GM21447 (cell line): ENCODE measurements around the gene E4F1.
"Not testable (repeated sequence)": the region's sequence is repeated elsewhere in the genome, so short reads cannot be mapped to it uniquely, and the experiment has no call there.

Experiments used
- ATAC-seq: cut with Tn5 transposase; IDR thresholded peaks from one replicate; pipeline ENCODE4 v1.9.1; 2021; ENCODE audit not compliant: unreplicated experiment

The E4F1 gene

GRCh38 chr16:2189252-2189893 lies 34.0 kb upstream of the E4F1 start:
- ATAC-seq: no peak

- no peak for ATAC-seq
Measured at GRCh38 chr16:2190002-2190658, 33.3 kb upstream of the E4F1 start.

GRCh38 chr16:2190659-2191445 lies 32.5 kb upstream of the E4F1 start:
- ATAC-seq: no peak

GRCh38 chr16:2191446-2191706 lies 32.0 kb upstream of the E4F1 start:
- no peak for ATAC-seq

GRCh38 chr16:2194166-2194834 lies 29.1 kb upstream of the E4F1 start:
- no peak for ATAC-seq

- ATAC-seq: no peak
Measured at GRCh38 chr16:2194852-2195321, 28.5 kb upstream of the E4F1 start.

GRCh38 chr16:2195322-2196161 lies 27.8 kb upstream of the E4F1 start:
- ATAC-seq: no peak

- ATAC-seq: no peak
Measured at GRCh38 chr16:2196162-2196980, 27.0 kb upstream of the E4F1 start, which contains the start of gene CASKIN1. Gene CASKIN1 (minus strand): TSS chr16:2196605. CDS start chr16:2196432, 173 bp downstream.

- ATAC-seq: no peak
Measured at GRCh38 chr16:2196981-2197511, 26.3 kb upstream of the E4F1 start.

GRCh38 chr16:2197765-2198164 lies 25.6 kb upstream of the E4F1 start:
- no peak for ATAC-seq

- no peak for ATAC-seq
Measured at GRCh38 chr16:2198283-2198682, 25.1 kb upstream of the E4F1 start.

- ATAC-seq: no peak
Measured at GRCh38 chr16:2199095-2199494, 24.3 kb upstream of the E4F1 start.

GRCh38 chr16:2199621-2200139 lies 23.7 kb upstream of the E4F1 start:
- no peak for ATAC-seq

- ATAC-seq: no peak
Measured at GRCh38 chr16:2200313-2200712, 23.1 kb upstream of the E4F1 start.

- ATAC-seq: not testable (repeated sequence)
Measured at GRCh38 chr16:2203119-2203688, 20.2 kb upstream of the E4F1 start.

GRCh38 chr16:2204416-2205103 lies 18.8 kb upstream of the E4F1 start:
- no peak for ATAC-seq

GRCh38 chr16:2205104-2205966 lies 18.1 kb upstream of the E4F1 start, which contains the start of gene MLST8:
Gene MLST8 (plus strand): TSS chr16:2205454. CDS start chr16:2206086, 632 bp downstream.
- peak; percentile 65 for ATAC-seq
